ENCODE measurements around the gene GRM1.

Gene GRM1

GRCh38 chr6:146246028-146246427 is 217.2 kb downstream of the GRM1 start:
- TF ChIP-seq CTCF (IDR thresholded peaks at IDR 0.05; ENCODE audit: insufficient read depth, low read depth, low read length, missing control alignments) = no peak
- no peak for DNase-seq (ENCODE audit: low read depth)
- no peak overlapping the region for H3K4me3 ChIP-seq (ENCODE audit: low read depth, low read length)

- no peak for TF ChIP-seq CTCF (IDR thresholded peaks at IDR 0.05; ENCODE audit: insufficient read depth, low read depth, low read length, missing control alignments)
- DNase-seq (ENCODE audit: low read depth) = no peak
Measured at GRCh38 chr6:146253691-146254090, 224.8 kb downstream of the GRM1 start.

GRCh38 chr6:146258206-146258605 is 229.3 kb downstream of the GRM1 start:
- no peak for TF ChIP-seq CTCF (IDR thresholded peaks at IDR 0.05; ENCODE audit: insufficient read depth, low read depth, low read length, missing control alignments)
- DNase-seq (ENCODE audit: low read depth) = no peak
- H3K4me3 ChIP-seq (ENCODE audit: low read depth, low read length) = no peak overlapping the region

More at GRCh38 chr6:146253691-146254090, 224.8 kb downstream of the GRM1 start:
- H3K4me3 ChIP-seq (ENCODE audit: low read depth, low read length) = no peak overlapping the region

- DNase-seq (ENCODE audit: low read depth) = no peak
- H3K4me3 ChIP-seq (ENCODE audit: low read depth, low read length) = no peak overlapping the region
- no peak for TF ChIP-seq CTCF (IDR thresholded peaks at IDR 0.05; ENCODE audit: insufficient read depth, low read depth, low read length, missing control alignments)
Measured at GRCh38 chr6:146260886-146261285, 232.0 kb downstream of the GRM1 start.

- no peak overlapping the region for H3K4me3 ChIP-seq (ENCODE audit: low read depth, low read length)
- no peak for DNase-seq (ENCODE audit: low read depth)
- TF ChIP-seq CTCF (IDR thresholded peaks at IDR 0.05; ENCODE audit: insufficient read depth, low read depth, low read length, missing control alignments) = no peak
Measured at GRCh38 chr6:146265056-146265455, 236.2 kb downstream of the GRM1 start.

GRCh38 chr6:146267447-146267846 is 238.6 kb downstream of the GRM1 start:
- no peak for TF ChIP-seq CTCF (IDR thresholded peaks at IDR 0.05; ENCODE audit: insufficient read depth, low read depth, low read length, missing control alignments)
- H3K4me3 ChIP-seq (ENCODE audit: low read depth, low read length) = no peak overlapping the region
- DNase-seq (ENCODE audit: low read depth) = no peak

GRCh38 chr6:146267946-146268345 is 239.1 kb downstream of the GRM1 start:
- no peak for TF ChIP-seq CTCF (IDR thresholded peaks at IDR 0.05; ENCODE audit: insufficient read depth, low read depth, low read length, missing control alignments)
- DNase-seq (ENCODE audit: low read depth) = no peak

More at GRCh38 chr6:146267946-146268345, 239.1 kb downstream of the GRM1 start:
- no peak overlapping the region for H3K4me3 ChIP-seq (ENCODE audit: low read depth, low read length)

Measured in GM12865 (cell line).